ENCODE results near the gene CNOT6. TPM values are rescaled to one million over a fixed set of nuclear protein-coding genes. Genes with fewer than 3 reads are reported as not detected.

Gene CNOT6
- total RNA-seq, 1 experiment from 2014 or later, result 32.8 TPM

GRCh38 chr5:180583738-180584137 is 89.6 kb downstream of the CNOT6 start:
- BruUV-seq (replicated peaks), result TSS peak; percentile 40

GRCh38 chr5:180586204-180586603 is 92.0 kb downstream of the CNOT6 start:
- no peak overlapping the region for H3K27ac ChIP-seq (ENCODE audit: low read length)
- ATAC-seq, result no peak
- intact Hi-C loops (cut with micrococcal nuclease; ENCODE audit: unreplicated experiment) (no loop called here), in situ Hi-C loops (cut with HindIII; ENCODE audit: low pct_unique_long_range_greater_than_20kb, low sequenced_read_pairs) (no loop called here)
- DNase-seq (ENCODE audit: low read depth, low spot score), result no peak
- no TSS peak for BruUV-seq (replicated peaks)
- POLR2A ChIA-PET, result no interaction called here
- no peaks in the 10 kb centered on the region for H3K36me3 ChIP-seq (ENCODE audit: control insufficient read depth, insufficient read depth, low read length)
- TF ChIP-seq CTCF (IDR thresholded peaks at IDR 0.05), result no peak
- TF ChIP-seq REST (IDR thresholded peaks at IDR 0.05; ENCODE audit: insufficient read depth in 1 of 2, low read depth in 2 of 2, low read length in 1 of 2), result no peak
- no peak for TF ChIP-seq TCF7L2 (IDR thresholded peaks at IDR 0.05; ENCODE audit: low read depth, low read length)
- TF ChIP-seq SIN3A (IDR thresholded peaks at IDR 0.05; ENCODE audit: borderline replicate concordance, insufficient read depth, low read depth, low read length), result no peak
- TF ChIP-seq POLR2AphosphoS5 (IDR thresholded peaks at IDR 0.05; ENCODE audit: low read depth, low read length), result no peak
- no peak overlapping the region for H3K4me3 ChIP-seq (ENCODE audit: low read depth in 2 of 2, low read length in 2 of 2)
- no peaks in the 10 kb centered on the region for H3K9me3 ChIP-seq (ENCODE audit: control insufficient read depth, insufficient read depth, low read depth, low read length)
- peaks cover 2% of the 10 kb centered on the region for H3K27me3 ChIP-seq (ENCODE audit: control insufficient read depth, insufficient read depth, low read length)
- CTCF ChIA-PET, result no interaction called here
- H3K4me1 ChIP-seq (ENCODE audit: control insufficient read depth, insufficient read depth, low read length), result no peaks in the 10 kb centered on the region

More at GRCh38 chr5:180583738-180584137, 89.6 kb downstream of the CNOT6 start:
- H3K9me3 ChIP-seq (ENCODE audit: control insufficient read depth, insufficient read depth, low read depth, low read length), result no peaks in the 10 kb centered on the region
- ChIA-PET CTCF (no interaction called here), POLR2A (no interaction called here)
- DNase-seq (ENCODE audit: low read depth, low spot score) (no peak), ATAC-seq (no peak)
- no peaks in the 10 kb centered on the region; the same call in none of the 2 replicates for H3K27me3 ChIP-seq (ENCODE audit: control insufficient read depth, insufficient read depth, low read length)
- no peak overlapping the region for H3K4me3 ChIP-seq (ENCODE audit: low read depth in 2 of 2, low read length in 2 of 2)
- in situ Hi-C loops (cut with HindIII; ENCODE audit: low pct_unique_long_range_greater_than_20kb, low sequenced_read_pairs) (no loop called here), intact Hi-C loops (cut with micrococcal nuclease; ENCODE audit: unreplicated experiment) (no loop called here)
- H3K4me1 ChIP-seq (ENCODE audit: control insufficient read depth, insufficient read depth, low read length), result no peaks in the 10 kb centered on the region
- H3K27ac ChIP-seq (ENCODE audit: low read length), result no peak overlapping the region
- no peaks in the 10 kb centered on the region for H3K36me3 ChIP-seq (ENCODE audit: control insufficient read depth, insufficient read depth, low read length)
- no peak for TF ChIP-seq CTCF (IDR thresholded peaks at IDR 0.05)
- no peak for TF ChIP-seq SIN3A (IDR thresholded peaks at IDR 0.05; ENCODE audit: borderline replicate concordance, insufficient read depth, low read depth, low read length)
- TF ChIP-seq TCF7L2 (IDR thresholded peaks at IDR 0.05; ENCODE audit: low read depth, low read length), result no peak
- no peak for TF ChIP-seq REST (IDR thresholded peaks at IDR 0.05; ENCODE audit: insufficient read depth in 1 of 2, low read depth in 2 of 2, low read length in 1 of 2)
- TF ChIP-seq POLR2AphosphoS5 (IDR thresholded peaks at IDR 0.05; ENCODE audit: low read depth, low read length), result no peak
